GM12873 (cell line): ENCODE measurements around the gene RAB24.
A peak's percentile ranks its signal among the peaks of the same experiment; 100 is the strongest.

Experiments used
- TF ChIP-seq, protein P1 (sequence below): IDR thresholded peaks from 2 replicates; pipeline ENCODE4 v1.5.1; 2012; ENCODE audit warnings: low read depth, mild to moderate bottlenecking, moderate library complexity, low read length, control low read depth; ENCODE audit not compliant: insufficient read depth; ENCODE audit errors: missing control alignments

Gene RAB24

GRCh38 chr5:177336112-177336511, 32.6 kb upstream of the RAB24 start:
- TF ChIP-seq, protein P1, sequence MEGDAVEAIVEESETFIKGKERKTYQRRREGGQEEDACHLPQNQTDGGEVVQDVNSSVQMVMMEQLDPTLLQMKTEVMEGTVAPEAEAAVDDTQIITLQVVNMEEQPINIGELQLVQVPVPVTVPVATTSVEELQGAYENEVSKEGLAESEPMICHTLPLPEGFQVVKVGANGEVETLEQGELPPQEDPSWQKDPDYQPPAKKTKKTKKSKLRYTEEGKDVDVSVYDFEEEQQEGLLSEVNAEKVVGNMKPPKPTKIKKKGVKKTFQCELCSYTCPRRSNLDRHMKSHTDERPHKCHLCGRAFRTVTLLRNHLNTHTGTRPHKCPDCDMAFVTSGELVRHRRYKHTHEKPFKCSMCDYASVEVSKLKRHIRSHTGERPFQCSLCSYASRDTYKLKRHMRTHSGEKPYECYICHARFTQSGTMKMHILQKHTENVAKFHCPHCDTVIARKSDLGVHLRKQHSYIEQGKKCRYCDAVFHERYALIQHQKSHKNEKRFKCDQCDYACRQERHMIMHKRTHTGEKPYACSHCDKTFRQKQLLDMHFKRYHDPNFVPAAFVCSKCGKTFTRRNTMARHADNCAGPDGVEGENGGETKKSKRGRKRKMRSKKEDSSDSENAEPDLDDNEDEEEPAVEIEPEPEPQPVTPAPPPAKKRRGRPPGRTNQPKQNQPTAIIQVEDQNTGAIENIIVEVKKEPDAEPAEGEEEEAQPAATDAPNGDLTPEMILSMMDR = peak; percentile 36

DNA sequence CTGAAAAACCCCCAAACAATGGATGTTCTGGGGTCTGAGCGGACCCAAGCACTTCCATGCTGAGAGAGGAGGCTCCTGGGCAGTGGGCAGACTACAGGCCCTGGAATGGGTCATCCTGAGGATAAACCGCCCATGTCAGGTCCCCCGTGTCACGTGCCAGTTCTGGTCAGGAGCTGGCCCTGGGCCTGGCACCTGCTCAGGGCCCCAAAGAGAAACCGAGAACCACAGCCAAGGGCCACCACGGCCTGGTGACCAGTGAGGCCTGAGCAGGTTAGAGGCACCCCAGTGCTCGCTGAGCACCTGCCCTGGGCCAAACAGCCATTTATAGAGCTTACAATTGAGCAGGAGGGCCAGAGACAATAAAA, 32.2 kb upstream of the RAB24 start:
- TF ChIP-seq, protein P1 = no peak

DNA sequence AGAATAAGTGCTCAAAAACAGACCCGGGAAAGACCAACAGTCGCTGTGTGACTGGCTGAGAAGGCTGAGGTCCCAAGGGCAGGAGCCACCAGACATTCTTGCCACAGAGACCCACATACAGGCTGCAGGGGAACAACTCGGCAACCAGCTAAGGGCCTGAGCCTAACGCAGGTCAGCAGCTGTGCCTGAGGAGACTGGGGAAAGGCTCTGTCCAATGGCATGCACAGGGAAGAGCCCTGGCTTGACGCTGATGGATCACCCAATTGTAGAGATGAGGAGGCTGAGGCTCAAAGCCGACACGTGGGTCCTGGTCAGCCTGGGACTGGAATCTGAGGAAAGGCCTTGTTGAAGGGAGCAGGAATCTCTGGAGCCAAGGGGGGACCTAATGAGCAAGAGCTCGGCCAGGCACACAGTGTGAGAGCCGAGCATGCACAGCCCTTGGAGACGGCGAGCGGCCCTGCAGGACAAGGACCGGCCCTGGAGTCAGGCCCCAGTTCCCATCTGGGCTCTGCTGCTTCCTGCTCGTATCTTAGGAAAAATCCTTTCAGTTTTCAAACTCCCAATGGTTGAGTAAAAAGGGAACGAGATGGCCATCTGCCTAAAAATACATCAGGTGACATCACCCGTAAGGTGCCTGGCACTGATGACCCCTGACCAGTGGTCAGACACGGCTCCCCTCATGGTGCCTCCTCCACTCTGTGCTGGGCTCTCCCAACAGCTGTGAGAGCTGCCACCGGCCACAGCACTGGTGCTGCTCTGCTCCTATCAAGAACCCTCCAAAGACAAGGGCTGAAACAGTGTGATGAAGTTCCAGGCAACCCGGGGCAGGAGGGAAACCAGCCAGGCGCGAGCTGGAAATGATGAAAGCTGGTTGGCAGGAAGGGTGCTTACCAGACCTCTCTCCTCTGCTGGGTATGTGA, 31.5 kb upstream of the RAB24 start:
- TF ChIP-seq, protein P1 = no peak

- TF ChIP-seq, protein P1 = no peak
These were observed 30.6 kb upstream of the RAB24 start for GRCh38 chr5:177334155-177334551.

- TF ChIP-seq, protein P1 = no peak
These were observed 30.1 kb upstream of the RAB24 start for GRCh38 chr5:177333420-177334154.

DNA sequence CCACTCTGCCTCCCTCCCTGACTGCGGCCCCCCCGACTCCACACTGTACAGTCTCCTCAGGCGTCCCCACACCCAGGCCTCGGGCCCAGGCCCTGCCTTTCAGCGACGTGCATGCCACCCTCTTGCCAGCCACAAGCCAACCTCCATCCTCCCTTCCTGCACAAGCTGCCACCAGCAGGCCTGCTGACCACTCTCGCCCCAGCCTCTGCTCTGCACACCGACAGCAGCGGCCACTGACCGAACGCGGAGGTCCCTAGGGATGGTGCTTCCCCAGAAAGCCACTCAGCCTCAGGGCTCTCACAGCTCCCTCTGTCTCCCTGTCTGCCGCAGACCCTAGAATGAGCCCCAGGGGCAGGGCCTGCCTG, 29.4 kb upstream of the RAB24 start:
- TF ChIP-seq, protein P1 = no peak
